HG02642 (cell line): ENCODE data around the gene ATP9B.
"Not testable (repeated sequence)": the region's sequence is repeated elsewhere in the genome, so short reads cannot be mapped to it uniquely, and the experiment has no call there.

Experiments
- ATAC-seq: cut with Tn5 transposase; IDR thresholded peaks from one replicate; pipeline ENCODE4 v1.9.1; 2021; ENCODE audit warnings: mild to moderate bottlenecking; ENCODE audit not compliant: unreplicated experiment, poor library complexity

Gene ATP9B

DNA sequence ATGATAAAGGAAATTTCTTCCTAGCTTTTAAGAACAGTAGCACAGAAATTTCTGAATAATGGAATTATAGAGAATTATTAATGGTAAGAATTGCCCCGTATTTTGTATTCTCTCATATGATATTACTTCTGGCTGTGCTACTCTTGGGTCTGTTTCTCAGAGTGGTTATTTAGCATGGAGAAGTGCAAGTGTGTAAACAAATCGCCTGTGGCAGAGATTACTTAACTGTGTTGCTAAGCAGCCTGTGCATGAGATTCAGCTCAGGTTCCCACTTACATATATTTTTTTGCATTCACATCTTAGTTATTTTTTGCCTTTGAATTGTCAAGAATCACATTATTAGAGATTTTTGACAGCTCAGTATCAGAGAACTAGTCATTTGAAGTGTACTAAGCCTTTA, 246.4 kb downstream of the ATP9B start:
- no peak for ATAC-seq

DNA sequence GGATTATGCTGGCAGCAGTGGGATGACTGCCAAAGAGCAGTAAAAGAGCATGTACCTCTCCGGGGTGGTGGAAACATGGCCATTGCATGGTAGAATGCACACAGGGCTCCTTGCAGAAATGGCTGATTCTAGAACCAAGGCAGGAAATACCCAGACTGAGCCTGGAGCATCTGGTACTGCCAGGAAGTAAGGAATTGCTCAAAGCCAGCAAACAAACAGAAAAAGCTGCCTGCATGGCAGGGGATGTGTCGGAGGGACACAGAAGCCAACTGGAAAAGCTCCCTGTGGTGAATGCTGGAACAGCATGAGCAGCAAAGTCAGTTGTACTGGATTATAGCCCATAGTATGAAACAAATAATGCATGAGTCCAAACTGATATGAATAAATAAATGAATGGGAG, 248.5 kb downstream of the ATP9B start:
- no peak for ATAC-seq

DNA sequence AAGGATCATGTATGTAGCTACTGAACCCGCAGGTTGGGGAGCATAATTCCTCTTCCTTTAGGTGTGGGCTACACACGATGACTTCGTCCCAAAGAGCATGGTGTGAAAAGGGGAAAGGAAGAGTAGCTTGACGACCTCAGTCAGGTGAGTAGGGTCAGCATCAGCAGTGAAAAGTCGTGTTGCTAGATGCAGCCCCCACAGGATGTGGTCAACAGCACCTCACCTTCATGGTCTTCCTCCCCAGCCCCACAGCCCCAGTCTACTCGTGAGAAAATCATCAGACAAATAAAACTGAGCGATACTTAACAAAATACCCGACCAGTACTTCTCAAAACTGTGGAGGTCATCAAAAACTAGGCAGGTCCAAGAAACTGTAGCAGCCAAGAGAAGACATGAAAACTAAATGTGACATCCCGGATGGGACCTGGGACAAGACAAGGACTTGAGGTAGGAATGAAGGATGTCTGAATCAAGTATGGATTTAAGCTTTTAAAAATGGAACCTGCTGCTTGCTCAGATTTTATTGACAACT, 249.0 kb downstream of the ATP9B start:
- ATAC-seq: no peak

DNA sequence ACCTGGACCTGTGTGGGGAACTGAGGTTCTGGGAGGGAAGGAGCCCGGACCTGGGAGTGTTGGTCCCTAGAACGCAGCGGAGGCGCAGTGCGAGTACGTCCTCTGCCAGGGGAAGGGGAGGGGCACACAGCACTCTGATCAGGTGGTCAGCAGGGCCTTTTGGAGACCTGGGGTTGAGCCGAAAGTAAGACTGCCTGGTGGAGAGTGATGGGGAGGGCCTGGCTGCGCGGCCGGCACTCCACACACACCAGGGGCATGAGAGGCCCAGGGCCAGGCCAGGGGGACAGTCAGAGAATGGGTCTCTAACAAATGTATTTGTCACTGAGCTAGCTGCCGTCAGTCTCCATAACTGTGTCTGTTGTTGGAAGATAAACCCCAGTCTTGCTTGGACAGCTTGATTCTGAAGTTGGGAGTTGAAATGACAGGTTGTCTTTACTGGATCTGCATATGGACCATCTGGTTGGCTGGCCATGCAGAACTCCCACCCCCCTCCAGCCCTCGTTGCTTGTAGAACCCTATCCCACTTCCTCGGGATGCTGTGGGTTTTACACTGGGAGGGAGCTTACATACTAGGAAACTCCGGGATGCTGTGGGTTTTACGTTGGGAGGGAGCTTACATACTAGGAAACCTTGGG, 251.1 kb downstream of the ATP9B start:
- ATAC-seq: no peak

DNA sequence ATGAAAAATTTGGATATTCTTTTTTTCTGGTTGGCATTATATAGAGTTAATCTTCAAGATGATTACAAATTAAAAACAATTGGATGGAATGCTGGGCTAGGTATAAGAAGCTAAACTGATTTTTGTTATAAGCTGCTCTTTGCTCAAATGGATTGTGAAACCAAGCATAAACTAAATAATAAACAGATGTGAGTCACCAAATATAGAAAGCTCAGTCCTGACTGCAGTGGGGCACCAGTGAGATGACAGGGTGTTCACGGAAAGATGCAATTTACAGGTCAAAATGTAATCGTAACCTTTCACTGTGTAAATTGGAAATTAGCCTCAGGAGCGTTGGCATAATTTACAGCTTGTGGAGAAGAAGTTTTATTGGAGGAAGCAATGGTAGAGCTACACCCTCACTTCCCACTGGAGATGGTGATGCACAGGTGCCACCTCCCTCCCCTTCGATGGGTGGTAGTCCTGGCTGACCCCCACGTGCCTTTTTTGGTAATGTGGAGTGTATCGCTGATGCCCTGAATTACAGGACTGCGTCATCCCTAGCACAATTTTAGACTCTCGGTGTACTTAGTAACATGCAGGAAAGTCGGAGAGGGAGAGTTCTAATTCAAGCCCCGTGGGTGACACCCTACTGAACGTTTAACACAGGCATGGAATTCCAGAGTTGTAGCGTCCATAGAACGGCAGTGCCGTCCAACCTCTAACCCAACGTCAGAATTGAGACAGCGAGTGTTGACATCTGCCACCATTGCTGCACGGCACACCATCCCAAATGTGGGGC, 252.6 kb downstream of the ATP9B start:
- no peak for ATAC-seq

DNA sequence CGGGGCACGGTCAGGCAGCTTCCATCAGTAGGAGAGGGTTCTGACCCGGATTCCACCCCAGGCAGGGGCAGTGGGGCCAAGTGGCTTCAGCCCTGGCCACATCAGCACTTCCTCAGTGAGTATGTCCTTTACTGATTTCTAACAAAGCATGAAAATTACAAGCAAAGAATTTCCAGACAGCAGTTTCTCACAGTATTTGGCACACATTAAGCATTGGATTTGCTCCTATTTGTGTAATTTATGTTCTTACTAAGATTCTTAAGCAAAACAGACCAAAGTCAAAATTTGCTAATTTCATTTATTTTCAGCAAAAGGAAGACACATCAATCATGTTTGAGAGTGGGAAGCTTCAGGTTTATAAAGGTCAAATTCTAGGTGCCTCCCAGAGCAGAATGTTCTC, 253.2 kb downstream of the ATP9B start:
- ATAC-seq: no peak

DNA sequence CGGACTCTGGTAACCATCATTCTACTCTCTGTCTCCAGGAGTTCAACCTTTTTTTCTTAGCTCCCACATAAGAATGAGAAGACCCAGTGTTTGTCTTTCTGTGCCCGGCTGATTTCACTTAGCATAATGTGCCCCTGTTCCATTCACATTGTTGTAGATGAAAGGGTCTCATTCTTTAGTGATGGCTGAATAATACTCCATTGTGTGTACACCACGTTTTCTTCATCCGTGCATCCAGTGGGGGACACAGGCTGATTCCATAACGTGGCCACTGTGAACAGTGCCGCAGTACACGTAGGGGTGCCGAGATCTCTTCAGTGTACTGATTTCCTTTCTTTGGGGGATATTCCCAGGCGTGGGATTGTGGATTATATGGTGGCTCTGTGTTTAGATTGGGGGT, 254.3 kb downstream of the ATP9B start:
- no peak for ATAC-seq

DNA sequence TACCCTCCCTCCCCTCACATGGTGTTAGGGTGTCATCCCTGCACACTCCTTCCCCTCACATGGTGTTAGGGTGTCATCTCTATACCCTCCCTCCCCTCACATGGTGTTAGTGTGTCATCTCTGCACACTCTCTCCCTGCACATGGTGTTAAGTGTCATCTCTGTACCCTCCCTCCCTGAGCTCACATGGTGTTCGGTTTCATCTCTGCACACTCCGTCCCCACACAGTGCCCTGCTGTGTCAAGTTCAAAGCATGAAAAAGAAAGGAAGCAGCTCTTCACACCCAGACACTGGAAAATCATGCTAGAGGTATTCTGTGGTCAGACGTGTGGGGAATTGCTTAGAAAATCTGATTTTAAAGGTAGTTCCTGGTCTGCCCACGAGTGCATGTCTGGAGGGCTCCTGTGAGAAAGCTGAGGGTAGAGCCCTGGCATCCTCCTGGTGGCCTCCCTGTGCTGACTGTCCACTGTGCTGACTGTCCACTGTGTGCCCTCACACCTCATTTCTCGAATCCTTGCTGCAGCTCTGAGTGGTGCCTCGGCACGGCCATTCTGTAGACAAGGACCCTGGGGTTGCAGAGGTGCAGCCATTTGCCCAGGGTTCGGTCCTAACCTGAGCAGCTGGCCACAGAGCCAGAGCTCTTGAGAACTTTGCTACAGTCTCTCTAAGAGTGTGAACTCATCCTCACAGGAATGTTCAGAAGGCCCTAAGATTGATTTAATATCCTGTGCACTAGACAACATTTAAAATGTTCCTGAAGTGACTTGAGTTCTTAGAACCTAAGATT, 257.4 kb downstream of the ATP9B start:
- ATAC-seq: no peak

DNA sequence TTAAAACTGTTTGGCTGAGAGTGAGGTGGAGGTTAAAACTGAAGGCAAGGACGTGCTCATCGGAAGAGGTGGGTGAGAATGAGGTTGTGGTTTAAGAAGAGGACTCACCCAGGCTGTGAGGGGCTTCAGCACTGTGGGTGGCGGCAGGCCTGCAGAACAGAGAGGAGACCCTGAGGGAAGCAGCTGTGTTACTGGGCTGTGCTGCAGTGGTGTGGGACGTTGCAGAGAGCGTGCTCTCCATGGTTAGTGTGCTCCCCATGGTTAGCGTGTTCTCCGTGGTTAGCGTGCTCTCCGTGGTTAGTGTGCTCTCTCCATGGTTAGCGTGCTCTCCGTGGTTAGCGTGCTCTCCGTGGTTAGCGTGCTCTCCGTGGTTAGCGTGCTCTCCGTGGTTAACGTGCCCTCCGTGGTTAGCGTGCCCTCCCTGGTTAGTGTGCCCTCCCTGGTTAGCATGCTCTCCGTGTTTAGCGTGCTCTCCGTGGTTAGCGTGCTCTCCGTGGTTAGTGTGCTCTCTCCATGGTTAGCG, 258.1 kb downstream of the ATP9B start:
- ATAC-seq: no peak

DNA sequence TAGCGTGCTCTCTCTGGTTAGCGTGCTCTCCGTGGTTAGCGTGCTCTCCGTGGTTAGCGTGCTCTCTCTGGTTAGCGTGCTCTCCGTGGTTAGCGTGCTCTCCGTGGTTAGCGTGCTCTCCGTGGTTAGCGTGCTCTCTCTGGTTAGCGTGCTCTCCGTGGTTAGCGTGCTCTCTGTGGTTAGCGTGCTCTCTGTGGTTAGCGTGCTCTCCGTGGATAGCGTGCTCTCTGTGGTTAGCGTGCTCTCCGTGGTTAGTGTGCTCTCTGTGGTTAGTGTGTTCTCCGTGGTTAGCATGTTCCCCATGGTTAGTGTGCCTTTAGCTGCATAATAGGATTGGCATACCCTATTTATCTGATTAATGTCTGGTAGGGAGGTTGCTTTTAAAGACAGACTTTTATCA, 258.7 kb downstream of the ATP9B start:
- not testable (repeated sequence) for ATAC-seq

DNA sequence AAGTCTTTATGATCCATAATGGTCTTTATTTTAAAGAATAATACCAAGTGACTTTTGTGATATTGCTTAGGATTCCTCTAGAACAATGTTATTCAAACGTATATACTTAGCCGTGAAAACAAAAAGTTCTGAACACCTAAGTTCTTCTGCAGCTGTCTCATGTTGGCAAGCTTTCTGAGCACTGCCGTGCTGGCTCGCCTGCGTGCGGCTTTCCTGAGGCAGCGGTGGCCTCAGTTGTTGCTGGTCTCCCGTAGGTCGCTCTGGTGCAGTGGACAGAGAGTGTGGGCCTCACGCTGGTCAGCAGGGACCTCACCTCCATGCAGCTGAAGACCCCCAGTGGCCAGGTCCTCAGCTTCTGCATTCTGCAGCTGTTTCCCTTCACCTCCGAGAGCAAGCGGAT, 259.7 kb downstream of the ATP9B start:
- no peak for ATAC-seq

DNA sequence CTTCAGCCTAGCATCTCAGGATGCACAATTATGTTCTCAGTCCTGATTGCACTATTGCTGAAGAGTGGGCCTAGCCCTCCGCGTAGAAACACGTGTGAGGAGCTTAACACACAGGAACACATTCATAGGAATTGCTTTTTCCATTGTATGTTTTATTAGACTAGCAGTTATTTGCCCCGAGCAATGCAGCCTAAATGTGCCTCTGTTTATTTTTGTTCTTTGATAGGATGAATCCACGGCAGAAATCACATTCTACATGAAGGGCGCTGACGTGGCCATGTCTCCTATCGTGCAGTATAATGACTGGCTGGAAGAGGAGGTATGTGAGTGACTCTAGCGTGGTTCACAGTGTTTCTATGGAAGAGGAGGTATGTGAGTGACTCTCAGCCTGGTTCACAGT, 260.6 kb downstream of the ATP9B start:
- no peak for ATAC-seq

DNA sequence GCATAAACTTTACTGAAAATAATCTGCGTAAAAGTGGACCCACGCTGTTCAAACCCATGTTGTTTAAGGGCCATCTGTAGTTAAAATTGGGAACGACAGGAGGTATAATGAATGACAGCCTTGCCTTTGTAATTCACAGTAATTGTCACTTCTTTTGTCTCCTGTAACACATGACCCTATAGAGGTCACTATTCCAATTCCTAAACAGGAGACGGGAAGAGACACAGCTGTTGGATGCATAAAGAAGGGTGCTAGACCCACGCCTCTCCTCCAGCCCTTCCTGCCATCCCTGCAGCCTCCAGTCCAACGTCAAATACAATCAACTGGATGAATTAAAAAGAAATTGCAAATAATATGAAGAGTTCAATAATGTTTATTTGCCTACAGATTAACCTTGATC, 263.5 kb downstream of the ATP9B start:
- no peak for ATAC-seq

DNA sequence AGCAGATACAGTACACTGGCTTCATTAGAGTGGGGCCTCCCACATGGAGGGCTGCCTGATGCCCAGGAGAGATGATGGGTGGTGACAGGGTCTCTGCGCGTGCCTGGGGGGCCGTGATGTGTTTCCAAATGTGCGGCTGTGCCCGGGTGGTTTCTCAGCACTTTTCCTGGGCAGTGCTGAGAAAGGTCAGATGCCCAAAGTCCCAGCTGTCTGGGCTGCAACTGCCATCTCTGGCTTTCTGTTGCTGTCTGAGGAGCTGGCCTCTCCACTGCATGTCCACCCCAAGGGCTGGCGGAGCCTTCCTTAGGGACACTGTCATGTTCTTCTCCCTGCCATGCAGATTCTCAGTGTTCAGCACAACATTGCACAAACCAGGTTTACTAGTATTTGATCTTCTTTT, 263.9 kb downstream of the ATP9B start:
- ATAC-seq: no peak

DNA sequence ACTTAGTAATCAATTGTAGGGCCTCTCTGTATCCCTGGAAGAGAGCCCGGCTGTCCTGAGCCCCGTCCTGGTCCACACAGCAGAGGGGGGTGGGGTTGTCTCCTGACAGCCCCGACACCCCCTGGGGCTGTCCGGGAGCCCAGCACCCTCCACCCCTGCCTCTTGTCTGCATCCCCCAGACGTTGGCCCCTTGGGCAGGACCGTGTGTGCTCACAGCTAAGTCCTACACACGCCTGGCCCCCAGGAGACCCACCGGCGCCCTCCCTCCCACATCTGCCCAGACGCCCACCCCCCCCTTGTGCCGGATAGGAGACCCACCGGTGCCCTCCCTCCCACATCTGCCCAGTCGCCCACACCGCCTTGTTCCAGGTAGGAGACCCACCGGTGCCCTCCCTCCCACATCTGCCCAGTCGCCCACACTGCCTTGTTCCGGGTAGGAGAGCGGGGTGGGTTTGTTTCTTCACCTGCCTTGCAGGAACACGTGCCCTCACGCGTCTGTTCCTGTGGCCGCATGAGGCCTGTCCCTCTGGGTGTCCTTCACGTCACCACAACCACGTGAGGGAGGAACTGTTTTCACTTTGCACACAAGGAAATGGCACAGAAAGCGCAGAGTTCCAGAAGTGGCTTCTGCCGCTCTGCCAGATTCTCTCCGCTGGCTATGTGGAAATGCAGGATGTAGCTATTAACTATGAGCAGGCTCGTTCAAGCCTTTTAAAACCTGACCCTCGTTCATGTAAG, 265.5 kb downstream of the ATP9B start:
- ATAC-seq: no peak

DNA sequence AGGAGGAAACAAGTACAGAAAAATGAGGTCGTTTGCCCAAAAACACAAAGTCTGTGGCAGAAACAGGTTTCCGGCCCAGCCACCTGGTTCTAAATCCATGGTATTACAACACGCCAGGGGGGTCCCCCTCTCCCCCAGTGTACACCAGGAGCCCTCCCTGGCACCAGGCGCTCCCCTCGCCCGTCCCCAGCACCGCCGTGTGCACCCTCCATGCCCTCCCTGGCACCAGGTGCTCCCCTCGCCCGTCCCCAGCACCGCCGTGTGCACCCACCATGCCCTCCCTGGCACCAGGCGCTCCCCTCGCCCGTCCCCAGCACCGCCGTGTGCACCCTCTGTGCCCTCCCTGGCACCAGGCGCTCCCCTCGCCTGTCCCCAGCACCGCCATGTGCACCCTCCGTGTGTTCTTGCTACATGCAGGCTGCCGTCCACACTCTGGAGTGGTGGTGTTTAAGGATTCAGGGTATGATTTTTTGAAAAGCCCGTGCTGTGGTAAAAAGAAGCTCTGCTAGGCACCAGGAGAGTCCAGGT, 266.7 kb downstream of the ATP9B start:
- ATAC-seq: no peak

DNA sequence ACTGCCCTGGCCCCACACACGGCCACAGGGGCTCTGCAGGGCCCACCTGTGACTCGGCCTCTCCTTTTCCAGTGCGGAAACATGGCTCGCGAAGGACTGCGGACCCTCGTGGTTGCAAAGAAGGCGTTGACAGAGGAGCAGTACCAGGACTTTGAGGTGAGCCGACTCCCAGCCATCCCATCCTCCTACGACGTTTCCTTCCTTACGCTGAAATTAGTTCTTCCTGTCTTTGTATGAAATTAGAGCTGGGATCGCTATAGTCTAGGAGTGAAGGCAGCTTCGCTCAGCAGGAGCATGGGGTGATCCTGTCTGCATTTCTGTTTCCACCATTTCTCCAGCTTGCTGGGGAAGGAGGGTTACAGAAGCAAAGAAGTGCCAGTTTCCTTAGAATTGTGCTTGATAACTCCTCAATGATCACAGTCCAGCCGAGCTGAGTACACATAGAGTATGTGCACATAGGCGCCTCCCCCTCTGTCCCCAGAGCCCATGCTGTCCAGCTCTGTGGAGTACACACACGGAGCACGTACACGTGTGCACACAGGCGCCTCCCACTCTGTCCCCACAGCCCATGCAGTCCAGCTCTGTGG, 267.5 kb downstream of the ATP9B start:
- ATAC-seq: no peak

DNA sequence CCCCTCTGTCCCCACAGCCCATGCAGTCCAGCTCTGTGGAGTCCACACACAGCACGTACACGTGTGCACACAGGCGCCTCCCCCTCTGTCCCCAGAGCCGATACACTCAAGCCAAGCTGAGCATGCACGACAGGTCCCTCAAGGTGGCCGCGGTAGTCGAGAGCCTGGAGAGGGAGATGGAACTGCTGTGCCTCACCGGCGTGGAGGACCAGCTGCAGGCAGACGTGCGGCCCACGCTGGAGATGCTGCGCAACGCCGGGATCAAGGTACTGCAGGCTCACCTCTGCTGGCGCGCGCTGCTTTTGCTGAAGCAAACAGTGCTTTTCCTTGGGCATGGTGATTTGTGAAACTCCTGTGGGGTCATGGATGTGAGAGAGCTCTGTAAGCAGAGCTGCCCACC, 268.0 kb downstream of the ATP9B start:
- ATAC-seq: no peak

DNA sequence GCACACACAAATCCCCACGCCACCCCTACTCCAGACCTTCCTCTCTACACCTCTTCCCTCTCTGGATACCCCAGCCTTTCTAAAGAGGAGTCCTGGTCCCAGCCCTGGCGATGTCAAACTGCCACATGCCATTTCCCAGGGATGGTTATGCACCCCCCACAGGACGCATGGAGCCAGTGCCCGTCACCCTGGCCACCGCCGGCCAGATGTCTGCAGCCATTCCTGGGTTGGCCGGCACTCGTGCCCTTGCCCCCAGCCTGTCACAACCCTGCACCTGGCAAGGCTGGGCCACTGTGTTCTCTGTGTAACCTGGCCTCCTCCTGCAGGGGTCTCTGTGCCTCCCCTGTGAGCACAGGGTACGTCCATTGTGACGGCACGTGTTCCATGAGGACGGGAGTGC, 268.4 kb downstream of the ATP9B start:
- no peak for ATAC-seq
